ENCODE measurements around the gene TINAG.

The TINAG gene

GRCh38 chr6:54308289-54308985 lies at the start of gene TINAG:
TSS of gene TINAG (plus strand) at chr6:54308441. CDS start at chr6:54308551, 110 bp downstream.
- DNase-seq: peak; percentile 37

GRCh38 chr6:54260025-54260424 lies 48.2 kb upstream of the TINAG start:
- no peak for DNase-seq

- DNase-seq: no peak
Measured at GRCh38 chr6:54262499-54262898, 45.7 kb upstream of the TINAG start.

- no peak for DNase-seq
Measured at GRCh38 chr6:54262971-54263370, 45.3 kb upstream of the TINAG start.

- DNase-seq: no peak
Measured at GRCh38 chr6:54264581-54265272, 43.5 kb upstream of the TINAG start.

- no peak for DNase-seq
Measured at GRCh38 chr6:54266400-54266923, 41.8 kb upstream of the TINAG start.

- peak; percentile 82 for DNase-seq
Measured at GRCh38 chr6:54267798-54268197, 40.4 kb upstream of the TINAG start.

GRCh38 chr6:54273214-54273820 lies 34.9 kb upstream of the TINAG start:
- DNase-seq: no peak

GRCh38 chr6:54274383-54274782 lies 33.9 kb upstream of the TINAG start:
- no peak for DNase-seq

GRCh38 chr6:54282186-54282585 lies 26.1 kb upstream of the TINAG start:
- no peak for DNase-seq

- no peak for DNase-seq
Measured at GRCh38 chr6:54284161-54284860, 23.9 kb upstream of the TINAG start.

- no peak for DNase-seq
Measured at GRCh38 chr6:54285595-54285994, 22.6 kb upstream of the TINAG start.

GRCh38 chr6:54286141-54286540 lies 22.1 kb upstream of the TINAG start:
- DNase-seq: no peak

- DNase-seq: no peak
Measured at GRCh38 chr6:54288474-54288873, 19.8 kb upstream of the TINAG start.

GRCh38 chr6:54289426-54289825 lies 18.8 kb upstream of the TINAG start:
- DNase-seq: no peak

- peak; percentile 74 for DNase-seq
Measured at GRCh38 chr6:54291146-54291545, 17.1 kb upstream of the TINAG start.

GRCh38 chr6:54291738-54292137 lies 16.5 kb upstream of the TINAG start:
- peak; percentile 6 for DNase-seq

GRCh38 chr6:54294965-54295532 lies 13.2 kb upstream of the TINAG start:
- no peak for DNase-seq

- no peak for DNase-seq
Measured at GRCh38 chr6:54299542-54300269, 8.5 kb upstream of the TINAG start.

GRCh38 chr6:54301770-54302169 lies 6.5 kb upstream of the TINAG start:
- no peak for DNase-seq

- DNase-seq: peak; percentile 87
Measured at GRCh38 chr6:54307439-54307910, 766 bp upstream of the TINAG start.

- no peak for DNase-seq
Measured at GRCh38 chr6:54308986-54309315, 710 bp downstream of the TINAG start.
